Central memory CD8-positive, alpha-beta T cell (primary cell): ENCODE results near the gene ANO2.

ENCODE experiments used
- ATAC-seq: fragments of 150-1000 bp; cut with Tn5 transposase; replicated peaks from 2 replicates; pipeline ENCODE4 v1.10.0; 2022; ENCODE audit warnings: mild to moderate bottlenecking, moderate FRiP score, moderate number of reproducible peaks; ENCODE audit not compliant: poor library complexity, severe bottlenecking; ENCODE audit errors: extremely low read depth
- DNase-seq, 2 donors: peaks; one replicate each; pipeline ENCODE4 v3.0.0; 2021; ENCODE audit warnings: low spot score in 2 of 2
- H3K27ac Mint-ChIP-seq: one replicate; pipeline ENCODE4 v1.8.0; 2022; ENCODE audit warnings: low read depth, mild to moderate bottlenecking, moderate library complexity, mixed read lengths
- H3K27me3 Mint-ChIP-seq: one replicate; pipeline ENCODE4 v1.8.0; 2022; ENCODE audit warnings: mixed read lengths
- H3K36me3 Mint-ChIP-seq: one replicate; pipeline ENCODE4 v1.8.0; 2022; ENCODE audit warnings: mild to moderate bottlenecking, moderate library complexity, mixed read lengths; ENCODE audit not compliant: insufficient read depth
- H3K4me1 Mint-ChIP-seq: one replicate; pipeline ENCODE4 v1.8.0; 2022; ENCODE audit warnings: mixed read lengths
- H3K4me3 Mint-ChIP-seq: one replicate; pipeline ENCODE4 v1.8.0; 2022; ENCODE audit warnings: mild to moderate bottlenecking, moderate library complexity, mixed read lengths
- H3K9me3 Mint-ChIP-seq: one replicate; pipeline ENCODE4 v1.8.0; 2022; ENCODE audit warnings: mixed read lengths

ANO2 gene

GRCh38 chr12:5568325-5568981, 376.6 kb downstream of the ANO2 start:
- Mint-ChIP-seq H3K27ac (no peak overlapping the region), H3K9me3 (no peaks in the 10 kb centered on the region), H3K27me3 (peaks cover 40% of the 10 kb centered on the region), H3K4me3 (no peak overlapping the region), H3K4me1 (no peaks in the 10 kb centered on the region), H3K36me3 (no peaks in the 10 kb centered on the region)
- DNase-seq (no peak), ATAC-seq (no peak)

GRCh38 chr12:5567016-5567725, 377.9 kb downstream of the ANO2 start:
- ATAC-seq = no peak
- peaks cover 35% of the 10 kb centered on the region for H3K27me3 Mint-ChIP-seq
- no peaks in the 10 kb centered on the region for H3K36me3 Mint-ChIP-seq
- no peak for DNase-seq
- no peak overlapping the region for H3K4me3 Mint-ChIP-seq
- no peaks in the 10 kb centered on the region for H3K9me3 Mint-ChIP-seq
- H3K4me1 Mint-ChIP-seq = no peaks in the 10 kb centered on the region
- no peak overlapping the region for H3K27ac Mint-ChIP-seq

- ATAC-seq (no peak), DNase-seq (no peak)
- no peaks in the 10 kb centered on the region for H3K4me1 Mint-ChIP-seq
- no peaks in the 10 kb centered on the region for H3K36me3 Mint-ChIP-seq
- H3K9me3 Mint-ChIP-seq = no peaks in the 10 kb centered on the region
- no peak overlapping the region for H3K27ac Mint-ChIP-seq
- H3K4me3 Mint-ChIP-seq = no peak overlapping the region
- H3K27me3 Mint-ChIP-seq = peaks cover 25% of the 10 kb centered on the region
These were observed 379.0 kb downstream of the ANO2 start for GRCh38 chr12:5565933-5566599.

GRCh38 chr12:5562581-5562980, 382.5 kb downstream of the ANO2 start:
- no peak for DNase-seq
- H3K27ac Mint-ChIP-seq = no peak overlapping the region
- H3K9me3 Mint-ChIP-seq = no peaks in the 10 kb centered on the region
- no peaks in the 10 kb centered on the region for H3K4me1 Mint-ChIP-seq
- H3K36me3 Mint-ChIP-seq = no peaks in the 10 kb centered on the region
- peaks cover 6% of the 10 kb centered on the region for H3K27me3 Mint-ChIP-seq
- ATAC-seq = no peak
- no peak overlapping the region for H3K4me3 Mint-ChIP-seq

- no peaks in the 10 kb centered on the region for H3K36me3 Mint-ChIP-seq
- H3K27me3 Mint-ChIP-seq = no peaks in the 10 kb centered on the region
- H3K4me3 Mint-ChIP-seq = no peak overlapping the region
These were observed 383.2 kb downstream of the ANO2 start for GRCh38 chr12:5561846-5562245.

GRCh38 chr12:5561057-5561456, 384.0 kb downstream of the ANO2 start:
- Mint-ChIP-seq H3K27ac (no peak overlapping the region), H3K4me3 (no peak overlapping the region), H3K36me3 (no peaks in the 10 kb centered on the region), H3K27me3 (no peaks in the 10 kb centered on the region), H3K9me3 (no peaks in the 10 kb centered on the region), H3K4me1 (no peaks in the 10 kb centered on the region)
- ATAC-seq = no peak
- no peak for DNase-seq

More at GRCh38 chr12:5561846-5562245, 383.2 kb downstream of the ANO2 start:
- H3K4me1 Mint-ChIP-seq = no peaks in the 10 kb centered on the region
- H3K9me3 Mint-ChIP-seq = no peaks in the 10 kb centered on the region
- no peak for ATAC-seq
- no peak for DNase-seq
- H3K27ac Mint-ChIP-seq = no peak overlapping the region

- DNase-seq = no peak
- no peak for ATAC-seq
- H3K4me1 Mint-ChIP-seq = no peaks in the 10 kb centered on the region
These were observed 384.8 kb downstream of the ANO2 start for GRCh38 chr12:5560265-5560664.

GRCh38 chr12:5557906-5558305, 387.2 kb downstream of the ANO2 start:
- Mint-ChIP-seq H3K27ac (no peak overlapping the region), H3K27me3 (peaks cover 1% of the 10 kb centered on the region), H3K36me3 (no peaks in the 10 kb centered on the region), H3K4me1 (no peaks in the 10 kb centered on the region), H3K9me3 (no peaks in the 10 kb centered on the region), H3K4me3 (no peak overlapping the region)
- DNase-seq = no peak
- ATAC-seq = no peak

More at GRCh38 chr12:5560265-5560664, 384.8 kb downstream of the ANO2 start:
- Mint-ChIP-seq H3K36me3 (no peaks in the 10 kb centered on the region), H3K27me3 (no peaks in the 10 kb centered on the region), H3K27ac (no peak overlapping the region), H3K9me3 (no peaks in the 10 kb centered on the region), H3K4me3 (no peak overlapping the region)

GRCh38 chr12:5556946-5557673, 387.9 kb downstream of the ANO2 start:
- Mint-ChIP-seq H3K4me3 (no peak overlapping the region), H3K27ac (no peak overlapping the region), H3K36me3 (no peaks in the 10 kb centered on the region), H3K27me3 (peaks cover 7% of the 10 kb centered on the region), H3K9me3 (no peaks in the 10 kb centered on the region), H3K4me1 (no peaks in the 10 kb centered on the region)
- DNase-seq = no peak
- ATAC-seq = no peak

GRCh38 chr12:5556033-5556614, 388.9 kb downstream of the ANO2 start:
- Mint-ChIP-seq H3K4me3 (no peak overlapping the region), H3K9me3 (no peaks in the 10 kb centered on the region), H3K36me3 (no peaks in the 10 kb centered on the region), H3K4me1 (no peaks in the 10 kb centered on the region), H3K27me3 (peaks cover 7% of the 10 kb centered on the region), H3K27ac (no peak overlapping the region)
- DNase-seq (no peak), ATAC-seq (no peak)

- Mint-ChIP-seq H3K4me1 (no peaks in the 10 kb centered on the region), H3K27me3 (peaks cover 16% of the 10 kb centered on the region), H3K9me3 (no peaks in the 10 kb centered on the region), H3K4me3 (no peak overlapping the region), H3K36me3 (no peaks in the 10 kb centered on the region), H3K27ac (no peak overlapping the region)
- DNase-seq (no peak), ATAC-seq (no peak)
These were observed 390.3 kb downstream of the ANO2 start for GRCh38 chr12:5554711-5555110.

GRCh38 chr12:5549011-5549410, 396.0 kb downstream of the ANO2 start:
- DNase-seq = no peak
- Mint-ChIP-seq H3K27ac (no peak overlapping the region), H3K4me1 (no peaks in the 10 kb centered on the region), H3K9me3 (peaks cover 7% of the 10 kb centered on the region), H3K4me3 (no peak overlapping the region), H3K36me3 (no peaks in the 10 kb centered on the region), H3K27me3 (peaks cover 29% of the 10 kb centered on the region)
- no peak for ATAC-seq
